MG63 (cell line): ENCODE results near the gene DHRSX. TPM values are rescaled to one million over a fixed set of nuclear protein-coding genes. Genes with fewer than 3 reads are reported as not detected.
"Not testable (repeated sequence)": the region's sequence is repeated elsewhere in the genome, so short reads cannot be mapped to it uniquely, and the experiment has no call there.

ENCODE experiments used
- DNase-seq: peaks from one replicate; pipeline ENCODE4 v3.0.0-alpha.2; 2020
- H3K27me3 ChIP-seq: fragments of 250-450 bp; sonication (Bioruptor Pico); 2 replicates; pipeline ENCODE4 v1.5.1; 2020; ENCODE audit warnings: mild to moderate bottlenecking, moderate library complexity
- H3K36me3 ChIP-seq: fragments of 250-450 bp; sonication (Bioruptor Pico); 2 replicates; pipeline ENCODE4 v1.5.1; 2020; ENCODE audit warnings: mild to moderate bottlenecking, moderate library complexity
- H3K4me3 ChIP-seq: fragments of 250-450 bp; sonication (Bioruptor Pico); 2 replicates; pipeline ENCODE4 v1.5.1; 2020; ENCODE audit warnings: mild to moderate bottlenecking, moderate library complexity
- H3K9me3 ChIP-seq: fragments of 250-450 bp; sonication (Bioruptor Pico); 2 replicates; pipeline ENCODE4 v1.5.1; 2020; ENCODE audit warnings: mild to moderate bottlenecking, moderate library complexity
- total RNA-seq: library from RNA; depleted of rRNA; stranded (reverse); fragments of >200 nt; shearing (Covaris generic); gene quantifications from 2 replicates; pipeline ENCODE4 v1.2.3, GENCODE V29; 2014; ENCODE audit warnings: low replicate concordance

The DHRSX gene
- total RNA-seq, 1 experiment from 2014 or later: 18.6 TPM

- Histone ChIP-seq H3K27me3 (no peaks in the 10 kb centered on the region), H3K36me3 (peaks cover 3% of the 10 kb centered on the region; the same call in 1 of the 2 replicates), H3K9me3 (no peaks in the 10 kb centered on the region), H3K4me3 (no peak overlapping the region)
- no peak for DNase-seq
These were observed 256.8 kb downstream of the DHRSX start for GRCh38 chrX:2243913-2244460.

DNA sequence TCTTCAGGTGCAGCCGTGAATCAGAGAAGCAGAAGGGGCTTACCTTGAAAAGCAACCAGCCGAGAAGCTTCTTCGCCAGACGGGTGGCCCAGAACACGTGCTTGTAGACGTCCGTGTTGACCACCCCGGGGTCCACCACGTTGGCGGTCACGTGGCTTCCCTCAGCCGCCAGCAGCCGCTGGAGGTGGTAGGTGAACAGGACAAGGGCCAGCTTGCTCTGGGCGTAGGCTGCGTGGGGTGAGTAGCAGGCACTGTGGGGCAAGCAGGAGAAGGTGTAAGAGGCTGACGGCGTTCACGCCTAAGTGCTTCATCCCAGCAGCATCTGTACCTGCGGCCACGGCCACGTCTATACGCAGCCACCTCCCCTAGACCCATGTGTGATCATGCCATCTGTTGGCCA is 257.8 kb downstream of the DHRSX start:
- Histone ChIP-seq H3K27me3 (no peaks in the 10 kb centered on the region), H3K4me3 (no peak overlapping the region), H3K36me3 (peaks cover 3% of the 10 kb centered on the region; the same call in 1 of the 2 replicates), H3K9me3 (no peaks in the 10 kb centered on the region)
- no peak for DNase-seq

- no peak overlapping the region for H3K4me3 ChIP-seq
- no peaks in the 10 kb centered on the region for H3K9me3 ChIP-seq
- H3K27me3 ChIP-seq: no peaks in the 10 kb centered on the region
- DNase-seq: no peak
- peaks cover 3% of the 10 kb centered on the region; the same call in 1 of the 2 replicates for H3K36me3 ChIP-seq
These were observed 258.4 kb downstream of the DHRSX start for GRCh38 chrX:2242326-2242725.

- H3K4me3 ChIP-seq, H3K27me3 ChIP-seq, H3K36me3 ChIP-seq, DNase-seq, H3K9me3 ChIP-seq: not testable (repeated sequence)
These were observed 259.3 kb downstream of the DHRSX start for GRCh38 chrX:2241496-2241895.

GRCh38 chrX:2240761-2241160 is 260.0 kb downstream of the DHRSX start:
- H3K4me3 ChIP-seq, H3K9me3 ChIP-seq, H3K27me3 ChIP-seq, H3K36me3 ChIP-seq, DNase-seq: not testable (repeated sequence)

- Histone ChIP-seq H3K27me3 (no peaks in the 10 kb centered on the region), H3K36me3 (peaks cover 3% of the 10 kb centered on the region; the same call in 1 of the 2 replicates), H3K9me3 (no peaks in the 10 kb centered on the region), H3K4me3 (no peak overlapping the region)
- DNase-seq: no peak
These were observed 262.8 kb downstream of the DHRSX start for GRCh38 chrX:2237976-2238375.

DNA sequence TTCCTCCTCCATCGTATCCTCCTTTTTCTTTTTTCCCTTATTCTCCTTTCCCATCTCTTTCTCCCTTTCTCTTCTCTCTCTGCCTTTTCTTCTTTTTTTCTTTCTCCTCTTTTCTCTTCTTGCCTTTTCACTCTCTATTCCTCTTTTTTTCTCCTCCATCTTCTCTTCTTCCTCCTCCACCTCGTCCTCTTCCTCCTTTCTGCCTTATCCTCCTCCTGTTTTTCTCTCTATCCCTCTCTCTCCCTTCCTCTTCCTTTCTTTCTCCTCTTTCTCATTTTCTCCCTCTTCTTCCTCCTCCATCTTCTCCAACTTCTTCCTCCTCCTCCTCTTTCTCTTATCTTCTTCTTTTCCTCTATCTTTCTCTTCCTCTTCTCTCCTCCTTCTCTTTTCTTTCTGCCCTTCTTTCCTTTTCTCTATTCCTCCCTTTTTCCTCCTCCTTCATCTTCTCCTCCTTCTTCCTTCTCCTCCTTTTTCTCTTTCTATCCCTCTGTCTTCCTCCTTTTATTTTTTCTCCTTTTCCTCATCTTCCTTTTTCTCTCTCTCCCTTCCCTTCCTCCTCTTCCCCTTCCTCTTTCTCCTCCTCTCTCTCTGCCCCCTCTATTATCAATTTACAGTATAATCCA is 269.1 kb downstream of the DHRSX start:
- Histone ChIP-seq H3K4me3 (no peak overlapping the region), H3K36me3 (peaks cover 4% of the 10 kb centered on the region; the same call in 1 of the 2 replicates), H3K9me3 (peaks cover 7% of the 10 kb centered on the region), H3K27me3 (no peaks in the 10 kb centered on the region; the same call in 1 of the 2 replicates)
- no peak for DNase-seq

DNA sequence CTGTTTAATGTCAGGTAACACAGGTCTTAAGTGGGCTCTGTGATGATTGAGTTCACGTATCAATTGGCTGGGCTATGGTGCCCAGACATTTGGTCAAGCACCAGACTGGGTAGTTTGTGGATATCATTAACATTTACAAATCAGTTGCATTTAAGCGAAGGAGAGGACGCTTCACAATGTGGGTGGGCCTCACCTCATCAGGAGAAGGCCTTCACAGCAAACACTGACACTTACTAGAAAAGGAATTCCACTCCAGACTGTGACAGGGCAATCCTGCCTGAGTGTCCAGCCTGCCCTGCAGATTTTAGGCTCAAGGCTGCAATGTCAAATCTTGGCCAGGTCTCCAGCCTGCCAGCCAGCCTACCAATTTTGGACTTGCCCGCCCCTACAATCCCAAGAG is 270.3 kb downstream of the DHRSX start:
- no peak overlapping the region for H3K4me3 ChIP-seq
- H3K36me3 ChIP-seq: peaks cover 4% of the 10 kb centered on the region; the same call in 1 of the 2 replicates
- peaks cover 7% of the 10 kb centered on the region for H3K9me3 ChIP-seq
- no peaks in the 10 kb centered on the region; the same call in 1 of the 2 replicates for H3K27me3 ChIP-seq
- DNase-seq: no peak

GRCh38 chrX:2228536-2228935 is 272.2 kb downstream of the DHRSX start:
- peaks cover 8% of the 10 kb centered on the region for H3K9me3 ChIP-seq
- peaks cover 4% of the 10 kb centered on the region; the same call in 1 of the 2 replicates for H3K36me3 ChIP-seq
- H3K27me3 ChIP-seq: no peaks in the 10 kb centered on the region; the same call in 1 of the 2 replicates
- DNase-seq: no peak
- no peak overlapping the region for H3K4me3 ChIP-seq

- peaks cover 8% of the 10 kb centered on the region for H3K9me3 ChIP-seq
- no peak overlapping the region for H3K4me3 ChIP-seq
- H3K36me3 ChIP-seq: peaks cover 9% of the 10 kb centered on the region
- no peak for DNase-seq
- no peaks in the 10 kb centered on the region for H3K27me3 ChIP-seq
These were observed 273.7 kb downstream of the DHRSX start for GRCh38 chrX:2226906-2227656.

- Histone ChIP-seq H3K36me3 (peaks cover 11% of the 10 kb centered on the region), H3K27me3 (no peaks in the 10 kb centered on the region), H3K9me3 (peaks cover 8% of the 10 kb centered on the region), H3K4me3 (no peak overlapping the region)
- no peak for DNase-seq
These were observed 274.6 kb downstream of the DHRSX start for GRCh38 chrX:2226182-2226581.

DNA sequence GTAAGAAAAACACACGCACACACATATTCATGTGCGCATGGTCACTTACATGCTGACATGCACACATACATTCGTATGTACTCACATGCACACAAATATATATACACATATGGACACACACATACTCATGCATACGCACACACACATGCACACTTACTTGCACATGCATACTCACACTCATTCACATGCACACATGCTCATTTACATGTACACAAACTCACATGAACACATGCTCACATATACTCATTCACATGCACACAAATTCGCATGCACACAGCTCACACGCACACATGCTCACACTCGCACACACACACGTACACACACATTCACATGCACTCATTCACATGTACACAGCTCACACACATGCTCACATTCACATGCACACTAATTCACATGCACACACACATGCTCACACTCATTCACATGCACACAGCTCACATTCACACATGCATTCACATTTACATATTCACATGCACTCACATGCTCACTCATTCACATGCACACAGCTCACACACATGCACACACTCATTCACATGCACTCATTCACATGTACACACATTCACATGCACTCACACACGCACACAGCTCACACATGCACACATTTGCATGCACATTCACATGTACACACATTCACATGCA is 276.1 kb downstream of the DHRSX start:
- H3K4me3 ChIP-seq: no peak overlapping the region
- peaks cover 11% of the 10 kb centered on the region for H3K9me3 ChIP-seq
- H3K27me3 ChIP-seq: no peaks in the 10 kb centered on the region
- no peak for DNase-seq
- H3K36me3 ChIP-seq: peaks cover 24% of the 10 kb centered on the region

GRCh38 chrX:2224161-2224560 is 276.6 kb downstream of the DHRSX start:
- no peak for DNase-seq
- Histone ChIP-seq H3K4me3 (no peak overlapping the region), H3K27me3 (no peaks in the 10 kb centered on the region)

DNA sequence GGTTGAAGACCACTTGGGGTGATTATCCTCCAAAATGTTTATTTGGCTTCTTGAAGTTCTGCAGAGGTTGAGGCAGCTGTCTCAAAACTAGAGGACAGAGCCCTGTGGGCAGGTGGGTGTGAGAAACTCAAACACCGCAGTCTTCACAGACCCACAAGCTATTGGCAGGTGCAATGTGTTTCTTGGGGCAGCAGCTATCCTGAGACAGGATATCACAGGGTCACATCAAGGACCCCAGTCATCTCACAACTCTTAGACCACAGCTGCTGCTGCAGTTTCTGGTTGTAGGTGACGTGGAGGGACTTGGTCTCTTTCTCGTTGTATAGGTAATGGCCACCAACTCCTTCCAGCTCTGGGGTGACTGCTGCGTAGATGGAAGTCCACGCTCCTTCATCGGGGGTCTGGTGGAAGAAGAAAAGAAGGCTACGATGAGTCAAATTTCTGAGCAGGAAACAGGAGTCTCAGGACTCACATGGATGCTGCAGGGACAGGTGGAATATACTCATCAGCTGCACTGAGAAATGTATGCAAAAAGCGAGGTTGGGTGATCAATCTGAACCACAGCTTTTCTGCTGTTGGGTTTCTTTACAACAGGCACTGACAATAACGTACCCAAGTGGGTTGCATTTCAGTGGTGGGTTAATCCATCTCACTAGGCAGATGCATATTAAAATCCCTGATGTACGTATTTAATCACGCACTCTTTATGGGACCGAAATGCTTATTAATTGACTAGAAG is 279.8 kb downstream of the DHRSX start:
- no peak for DNase-seq
- Histone ChIP-seq H3K4me3 (no peak overlapping the region), H3K27me3 (no peaks in the 10 kb centered on the region), H3K36me3 (peaks cover 23% of the 10 kb centered on the region), H3K9me3 (peaks cover 16% of the 10 kb centered on the region)

More at GRCh38 chrX:2224161-2224560, 276.6 kb downstream of the DHRSX start:
- H3K9me3 ChIP-seq: peaks cover 16% of the 10 kb centered on the region
- peaks cover 23% of the 10 kb centered on the region for H3K36me3 ChIP-seq

GRCh38 chrX:2220296-2220695 is 280.5 kb downstream of the DHRSX start:
- Histone ChIP-seq H3K27me3 (no peaks in the 10 kb centered on the region), H3K4me3 (no peak overlapping the region), H3K9me3 (peaks cover 14% of the 10 kb centered on the region), H3K36me3 (peaks cover 23% of the 10 kb centered on the region)
- no peak for DNase-seq

- not testable (repeated sequence) for H3K4me3 ChIP-seq, H3K9me3 ChIP-seq, H3K36me3 ChIP-seq, DNase-seq, H3K27me3 ChIP-seq
These were observed 286.5 kb downstream of the DHRSX start for GRCh38 chrX:2214138-2214823.
